ENCODE data around the gene PARS2.
"Not testable (repeated sequence)": the region's sequence is repeated elsewhere in the genome, so short reads cannot be mapped to it uniquely, and the experiment has no call there.

PARS2 gene

GRCh38 chr1:54800041-54800898 is 35.9 kb upstream of the PARS2 start:
- DNase-seq: no peak

DNA sequence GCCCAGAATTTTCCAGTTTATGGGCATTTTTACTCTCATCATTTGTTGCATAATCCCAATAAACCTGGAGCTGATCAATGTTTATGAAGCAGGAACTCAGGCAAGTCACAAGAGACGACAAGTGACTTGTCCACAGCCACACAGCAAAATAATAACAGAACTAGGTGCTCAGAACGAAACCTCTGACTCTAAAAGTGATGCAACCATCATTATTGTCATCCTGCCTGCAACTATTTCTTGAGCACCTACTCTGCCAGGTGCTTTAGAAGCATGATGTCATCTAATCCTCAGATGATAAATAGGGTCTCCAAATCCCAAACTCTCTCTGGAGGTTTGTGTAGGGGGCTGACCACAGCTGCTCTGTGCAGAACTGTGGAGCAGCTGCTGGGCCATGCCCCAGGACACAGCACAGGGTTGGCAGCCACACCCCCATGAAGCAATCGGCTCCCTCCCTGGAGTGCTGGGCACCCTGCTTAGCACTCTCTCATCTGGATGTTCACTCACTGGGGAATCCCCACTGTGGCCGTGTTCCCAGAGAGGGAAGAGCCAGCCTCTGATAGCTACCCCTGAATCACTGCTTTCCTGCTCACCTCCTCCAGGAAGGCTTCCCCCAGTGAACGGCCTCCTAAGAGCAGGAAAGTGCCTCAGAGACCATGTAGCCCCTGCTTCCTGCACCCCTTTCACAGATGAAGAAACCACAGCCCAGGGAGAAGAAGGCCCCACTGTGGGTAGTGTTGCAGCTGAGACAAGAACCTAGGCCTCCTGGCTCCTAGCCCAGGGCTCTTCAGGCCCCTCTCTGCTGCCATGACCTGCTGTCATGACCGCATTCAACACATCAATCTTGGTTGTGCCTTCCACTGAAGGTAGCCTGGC is 34.7 kb upstream of the PARS2 start:
- DNase-seq: no peak

DNA sequence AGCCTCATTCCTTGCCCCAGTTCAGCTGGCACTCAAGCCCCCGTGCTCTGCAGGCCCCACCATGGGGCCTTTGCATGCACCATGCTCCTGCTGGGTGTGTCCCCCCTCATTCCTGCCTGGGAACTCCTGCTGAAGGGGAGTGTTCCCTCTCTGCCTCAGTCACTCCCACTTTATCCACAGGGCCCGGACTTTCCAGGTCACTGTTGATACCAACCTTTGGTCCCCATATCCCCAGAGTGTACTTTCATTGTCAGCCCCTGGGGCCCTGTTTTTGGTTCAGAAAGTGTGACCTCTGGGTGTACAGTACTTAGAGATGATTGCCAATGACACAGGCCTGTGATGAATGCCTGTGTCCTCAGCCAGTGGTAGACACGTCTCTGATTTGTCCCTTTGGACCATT is 33.9 kb upstream of the PARS2 start:
- no peak for DNase-seq

DNA sequence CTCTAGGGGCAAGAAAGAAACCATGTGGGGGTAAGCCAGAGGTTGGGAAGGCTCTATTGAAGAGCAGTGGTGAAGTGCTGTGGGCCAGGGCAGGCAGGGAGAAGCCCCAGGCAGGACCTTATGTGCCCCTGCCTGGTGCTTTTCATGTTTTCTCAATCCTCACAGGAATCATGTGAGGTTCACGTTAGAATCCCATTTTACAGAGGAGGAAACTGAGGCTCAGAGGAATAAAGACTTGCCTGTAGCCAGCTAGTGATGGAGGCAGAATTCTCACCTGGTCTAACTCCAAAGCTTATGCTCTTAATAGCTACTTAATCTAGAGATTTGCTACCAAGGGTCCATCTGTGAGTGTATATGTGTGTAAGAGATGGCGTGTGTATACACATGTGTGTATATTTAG is 32.6 kb upstream of the PARS2 start:
- no peak for DNase-seq

DNA sequence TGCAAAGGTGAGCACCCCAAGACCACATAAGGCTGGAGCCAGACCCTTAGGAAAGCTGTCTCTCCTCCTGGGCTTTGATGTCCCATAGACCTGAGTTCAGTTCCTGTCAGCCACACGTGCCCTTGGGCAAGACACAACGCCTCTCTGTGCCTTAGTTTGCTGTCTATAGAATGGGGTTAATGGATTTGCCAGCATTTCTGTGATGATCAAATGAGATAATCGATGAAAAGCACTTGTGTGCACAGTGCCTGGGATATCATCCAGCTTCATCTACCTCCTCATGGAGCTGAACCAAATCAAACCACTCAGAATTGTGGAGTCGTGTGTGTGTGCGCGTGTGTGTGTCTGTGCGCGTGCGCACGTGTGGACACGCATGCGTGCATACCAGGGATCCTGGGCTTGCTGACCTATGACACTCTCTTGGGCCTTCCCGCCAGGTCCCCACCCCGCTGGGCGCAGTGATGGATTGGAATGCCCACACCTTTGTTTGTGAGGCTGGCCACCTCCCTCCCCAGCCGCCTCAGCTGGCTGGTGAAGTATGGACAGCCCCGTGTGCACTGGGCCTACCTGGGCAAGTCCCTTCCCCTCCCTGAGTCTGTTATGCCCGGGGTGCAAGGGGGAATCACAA is 31.6 kb upstream of the PARS2 start:
- DNase-seq: no peak

DNA sequence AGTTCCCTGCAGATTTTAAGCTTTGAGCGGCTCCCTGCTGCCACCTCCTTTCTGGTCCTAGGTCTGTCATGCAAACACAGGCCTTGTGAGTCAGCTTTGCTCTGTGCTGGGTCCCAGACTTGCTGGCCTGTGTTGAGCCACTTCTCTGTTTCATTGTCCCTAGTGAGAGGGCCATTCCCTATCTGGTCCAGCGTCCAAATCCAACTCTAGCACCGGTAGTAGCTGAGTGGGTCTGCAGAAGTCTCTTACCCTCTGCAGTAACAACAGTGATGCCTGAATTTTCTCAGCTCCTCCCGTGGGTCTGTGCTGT is 31.0 kb upstream of the PARS2 start:
- DNase-seq: no peak

- DNase-seq: peak; percentile 15
Measured at GRCh38 chr1:54794451-54795355, 30.4 kb upstream of the PARS2 start.

GRCh38 chr1:54792686-54793282 is 28.5 kb upstream of the PARS2 start:
- no peak for DNase-seq

- DNase-seq: no peak
Measured at GRCh38 chr1:54791880-54792522, 27.7 kb upstream of the PARS2 start.

GRCh38 chr1:54788459-54788858 is 24.1 kb upstream of the PARS2 start:
- no peak for DNase-seq

DNA sequence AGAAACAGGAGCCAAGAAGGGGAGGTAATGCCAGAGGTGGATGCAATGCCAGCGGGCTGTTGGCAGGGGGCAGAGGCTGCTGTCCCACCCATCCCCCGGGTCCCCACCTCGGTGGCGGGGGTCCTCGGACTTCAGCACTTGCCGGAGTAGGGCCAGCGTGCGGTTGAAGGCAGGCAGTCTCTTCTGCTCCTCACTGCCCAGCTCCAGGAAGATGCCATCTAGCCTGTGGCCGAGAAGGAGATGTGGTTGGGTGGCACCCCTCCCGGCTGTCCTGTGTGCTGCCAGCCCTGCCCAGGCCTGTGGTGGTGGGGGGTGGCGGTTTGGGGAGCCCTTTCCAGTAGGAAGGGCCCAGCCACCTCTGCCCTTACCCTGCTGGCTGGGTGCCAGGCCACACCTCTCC is 23.3 kb upstream of the PARS2 start:
- DNase-seq: no peak

- DNase-seq: no peak
Measured at GRCh38 chr1:54786778-54787177, 22.5 kb upstream of the PARS2 start.

DNA sequence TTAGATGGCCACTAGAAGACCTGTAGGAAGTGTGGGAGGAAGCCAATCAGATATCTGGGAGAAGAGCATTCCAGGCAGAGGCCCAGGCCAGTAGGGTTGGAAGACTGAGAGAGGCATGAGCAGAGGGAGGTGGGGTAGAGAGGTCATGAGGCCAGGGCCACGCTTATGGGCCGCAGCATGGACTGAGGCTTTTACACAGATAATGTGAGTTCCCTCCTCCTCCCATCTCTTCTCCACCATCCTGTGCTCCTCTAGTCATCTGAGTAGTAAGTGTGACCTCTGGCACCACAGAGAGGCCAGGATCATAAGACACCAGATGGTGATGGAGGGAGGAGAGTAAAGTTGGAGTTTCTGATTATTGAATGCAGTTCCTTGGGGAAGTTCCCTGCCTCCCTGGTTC is 19.7 kb upstream of the PARS2 start:
- no peak for DNase-seq

DNA sequence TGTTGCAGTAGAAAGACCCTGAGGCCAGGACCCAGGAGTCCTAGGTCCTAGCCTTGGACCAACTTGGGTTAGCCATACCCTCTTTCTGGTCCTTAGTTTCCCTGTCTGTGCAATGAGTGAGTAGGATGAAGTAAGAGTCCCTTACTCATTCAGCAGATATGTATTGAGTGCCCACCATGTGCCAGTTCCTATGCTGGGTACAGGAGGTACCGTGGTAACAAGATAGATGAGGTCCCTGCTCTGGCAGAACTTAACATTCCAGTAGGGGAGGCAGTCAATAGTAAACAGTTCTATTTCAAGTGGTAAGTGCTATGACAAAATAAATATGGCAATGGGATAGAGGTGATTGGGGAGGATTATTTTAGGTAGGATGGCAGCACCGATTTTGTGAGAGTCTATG is 18.3 kb upstream of the PARS2 start:
- DNase-seq: no peak

DNA sequence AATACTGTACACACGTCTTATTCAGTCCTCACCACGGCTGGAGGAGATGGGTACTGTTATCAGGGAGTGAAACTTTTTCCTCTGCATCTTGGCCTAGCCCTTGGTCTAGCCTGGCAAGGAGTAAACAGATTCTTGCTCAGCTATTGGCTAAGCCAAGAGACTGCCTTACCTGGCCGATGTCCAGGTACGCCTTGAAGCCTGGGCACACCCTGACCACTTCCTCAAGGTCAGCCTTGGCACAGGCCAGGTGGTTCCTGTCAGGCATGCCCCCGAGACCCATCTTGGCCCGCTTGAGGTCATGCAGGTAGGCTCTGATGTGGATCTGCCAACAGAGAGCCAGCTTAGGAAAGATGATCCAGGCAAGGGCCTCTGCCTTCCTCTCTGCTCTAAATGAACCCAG is 17.8 kb upstream of the PARS2 start:
- no peak for DNase-seq

- DNase-seq: no peak
Measured at GRCh38 chr1:54781023-54781723, 16.9 kb upstream of the PARS2 start.

DNA sequence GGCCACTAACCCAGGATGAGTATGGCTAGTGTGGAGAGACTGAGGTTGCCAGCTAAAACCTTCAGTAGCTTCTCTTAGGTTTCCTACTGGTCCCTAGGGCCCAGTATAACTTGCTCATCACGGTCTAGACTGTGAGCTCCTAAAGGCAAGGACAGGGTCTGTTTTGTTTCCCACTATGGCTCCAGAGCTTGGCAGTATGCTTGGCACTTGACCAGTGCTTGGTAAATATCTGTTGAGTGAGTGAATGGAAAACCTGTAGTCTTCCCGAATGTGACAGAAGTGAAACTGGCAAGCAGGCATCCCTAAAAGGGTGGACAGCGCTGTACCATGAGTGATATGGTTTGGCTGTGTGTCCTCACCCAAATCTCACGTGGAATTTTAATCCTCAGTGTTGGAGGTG is 13.1 kb upstream of the PARS2 start:
- no peak for DNase-seq

DNA sequence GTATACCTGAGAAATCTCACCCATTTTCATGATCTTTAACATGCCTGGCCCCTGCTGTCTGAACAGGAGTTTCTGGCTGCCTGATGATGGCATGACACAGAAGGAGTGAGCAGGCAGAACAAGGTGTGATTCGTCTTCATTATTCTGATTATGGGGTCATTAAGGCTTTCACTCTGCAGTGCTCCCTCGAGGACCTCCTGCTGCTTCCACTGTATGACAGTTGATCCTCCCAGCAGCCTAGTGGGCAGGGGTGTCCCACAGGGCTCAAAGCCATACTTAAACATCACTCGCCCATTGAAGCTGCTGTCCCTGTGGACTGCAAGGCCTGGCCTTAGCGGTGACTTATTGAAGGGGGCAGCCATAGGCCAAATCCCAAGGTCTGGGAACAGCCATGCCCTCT is 12.7 kb upstream of the PARS2 start:
- DNase-seq: no peak

- not testable (repeated sequence) for DNase-seq
Measured at GRCh38 chr1:54775828-54776721, 11.8 kb upstream of the PARS2 start.

Data from fibroblast of skin of back (primary cell).